GM19455 (cell line): ENCODE measurements around the gene TSEN2.

Experiments used
- ATAC-seq: cut with Tn5 transposase; IDR thresholded peaks from one replicate; pipeline ENCODE4 v1.9.1; 2021; ENCODE audit not compliant: unreplicated experiment

The TSEN2 gene

DNA sequence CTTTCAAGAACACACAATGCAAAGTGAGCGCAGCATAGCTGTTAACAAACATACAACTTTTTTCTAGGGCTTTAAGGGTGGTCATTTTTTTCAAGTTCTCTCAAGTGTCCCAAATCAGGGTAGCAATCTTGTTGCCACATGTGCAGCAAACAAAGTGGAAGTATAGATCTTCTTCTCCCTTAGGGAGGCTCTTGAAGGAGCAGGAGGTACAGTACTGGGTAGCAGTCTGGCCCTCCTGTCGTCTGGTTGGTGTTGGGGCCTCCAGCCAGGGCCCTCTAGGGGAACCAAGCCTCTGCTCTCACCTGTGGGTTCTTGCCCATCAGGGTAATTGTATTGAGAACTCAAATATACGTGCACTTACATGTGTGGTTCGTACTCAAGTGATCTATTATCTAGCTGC, 98.5 kb downstream of the TSEN2 start:
- no peak for ATAC-seq
